GM13976 (cell line): Measurements from ENCODE around the gene PODXL.
"Not testable (repeated sequence)": the region's sequence is repeated elsewhere in the genome, so short reads cannot be mapped to it uniquely, and the experiment has no call there.

Source experiments
- DNase-seq: peaks from one replicate; pipeline ENCODE4 v3.0.0; 2012; ENCODE audit warnings: low spot score
- CTCF ChIP-seq: IDR thresholded peaks from 2 replicates; pipeline ENCODE4 v1.5.1; 2012; ENCODE audit warnings: borderline replicate concordance, mild to moderate bottlenecking; ENCODE audit not compliant: insufficient read depth; ENCODE audit errors: extremely low read depth, missing control alignments, control extremely low read depth
- in situ Hi-C: fragments of 300-500 bp; cut with MboI; formaldehyde crosslinking; loops from one replicate; pipeline ENCODE4 v1.12.0; 2022; ENCODE audit warnings: low sequenced_read_pairs, mixed read lengths, inconsistent platforms; ENCODE audit not compliant: unreplicated experiment

PODXL gene

GRCh38 chr7:131482800-131483199 lies 73.6 kb downstream of the PODXL start:
- in situ Hi-C loops = no loop called here
- TF ChIP-seq CTCF = no peak
- no peak for DNase-seq

- in situ Hi-C loops = no loop called here
- TF ChIP-seq CTCF = no peak
Observed at GRCh38 chr7:131480384-131481315, 75.8 kb downstream of the PODXL start.

GRCh38 chr7:131476740-131477139 lies 79.7 kb downstream of the PODXL start:
- DNase-seq = no peak
- TF ChIP-seq CTCF = no peak
- in situ Hi-C loops = no loop called here

More at GRCh38 chr7:131480384-131481315, 75.8 kb downstream of the PODXL start:
- DNase-seq = no peak

GRCh38 chr7:131471250-131472004 lies 85.0 kb downstream of the PODXL start:
- no peak for DNase-seq
- in situ Hi-C loops = no loop called here
- TF ChIP-seq CTCF = no peak

- TF ChIP-seq CTCF = no peak
- in situ Hi-C loops = no loop called here
- DNase-seq = no peak
Observed at GRCh38 chr7:131467788-131468187, 88.6 kb downstream of the PODXL start.

- in situ Hi-C loops = no loop called here
- no peak for DNase-seq
Observed at GRCh38 chr7:131466735-131467365, 89.6 kb downstream of the PODXL start.

GRCh38 chr7:131462715-131463114 lies 93.7 kb downstream of the PODXL start:
- DNase-seq, in situ Hi-C loops: not testable (repeated sequence)

More at GRCh38 chr7:131466735-131467365, 89.6 kb downstream of the PODXL start:
- no peak for TF ChIP-seq CTCF
